OCI-LY1 (cell line): Measurements from ENCODE around the gene BHLHE23.

Source experiments
- H2AFZ ChIP-seq: fragments of 200-600 bp; sonication (generic), shearing (Covaris generic); 2 replicates; pipeline ENCODE4 v1.6.0; 2014; ENCODE audit warnings: antibody characterized with exemption, mild to moderate bottlenecking, low read length
- H3F3A ChIP-seq: fragments of 200-600 bp; sonication (generic), shearing (Covaris generic); 2 replicates; pipeline ENCODE4 v1.6.0; 2014; ENCODE audit warnings: mild to moderate bottlenecking, antibody characterized with exemption, low read length, moderate library complexity; ENCODE audit not compliant: insufficient read depth
- H3K27ac ChIP-seq: fragments of 200-600 bp; sonication (generic); 2 replicates; pipeline ENCODE4 v1.5.1; 2014; ENCODE audit warnings: low read length, mixed run types, mild to moderate bottlenecking, low read depth; ENCODE audit not compliant: poor library complexity, severe bottlenecking
- H3K27me3 ChIP-seq: fragments of 200-600 bp; sonication (generic); 2 replicates; pipeline ENCODE4 v1.6.0; 2014; ENCODE audit warnings: antibody characterized with exemption, mild to moderate bottlenecking, low read length, moderate library complexity; ENCODE audit not compliant: insufficient read depth
- H3K36me3 ChIP-seq: fragments of 200-600 bp; sonication (generic); 2 replicates; pipeline ENCODE4 v1.6.1; 2014; ENCODE audit warnings: mild to moderate bottlenecking, antibody characterized with exemption, low read length, moderate library complexity, mixed read lengths; ENCODE audit not compliant: insufficient read depth
- H3K4me1 ChIP-seq: fragments of 200-600 bp; sonication (generic); 2 replicates; pipeline ENCODE4 v1.5.1; 2014; ENCODE audit warnings: mild to moderate bottlenecking, low read length, moderate library complexity; ENCODE audit not compliant: insufficient read depth, severe bottlenecking
- H3K4me2 ChIP-seq: fragments of 200-600 bp; sonication (generic), shearing (Covaris generic); 2 replicates; pipeline ENCODE4 v1.6.1; 2014; ENCODE audit warnings: low read length
- H3K4me3 ChIP-seq: fragments of 200-600 bp; sonication (generic); 2 replicates; pipeline ENCODE4 v1.5.1; 2014; ENCODE audit warnings: low read length, low read depth, mild to moderate bottlenecking, mixed read lengths; ENCODE audit not compliant: poor library complexity, severe bottlenecking
- H3K79me2 ChIP-seq: fragments of 200-600 bp; shearing (Covaris generic); 2 replicates; pipeline ENCODE4 v1.6.1; 2016; ENCODE audit warnings: mixed run types, low read length, mixed read lengths; ENCODE audit not compliant: insufficient read depth
- H3K9ac ChIP-seq: fragments of 200-600 bp; sonication (generic), shearing (Covaris generic); 2 replicates; pipeline ENCODE4 v1.6.1; 2014; ENCODE audit warnings: mild to moderate bottlenecking, low read length, mixed read lengths
- H3K9me2 ChIP-seq: fragments of 200-600 bp; sonication (generic), shearing (Covaris generic); 2 replicates; pipeline ENCODE4 v1.6.1; 2014; ENCODE audit warnings: low read depth, mild to moderate bottlenecking, low read length, mixed read lengths
- H3K9me3 ChIP-seq: fragments of 200-600 bp; shearing (Covaris generic); 2 replicates; pipeline ENCODE4 v1.6.1; 2014; ENCODE audit warnings: low read length, mixed read lengths
- H4K20me1 ChIP-seq: fragments of 200-600 bp; sonication (generic), shearing (Covaris generic); 2 replicates; pipeline ENCODE4 v1.6.0; 2016; ENCODE audit warnings: mild to moderate bottlenecking, low read length; ENCODE audit not compliant: insufficient read depth
- EZH2 ChIP-seq: fragments of 200-600 bp; sonication (generic), shearing (Covaris generic); IDR thresholded peaks from 2 replicates; pipeline ENCODE4 v1.8.0; 2017; ENCODE audit warnings: borderline replicate concordance, mixed run types, mild to moderate bottlenecking, antibody characterized with exemption, low read length, moderate library complexity, mixed read lengths
- TF ChIP-seq, protein P1 (sequence below): fragments of 200-600 bp; sonication (generic), shearing (Covaris generic); IDR thresholded peaks from 2 replicates; pipeline ENCODE4 v1.5.1; 2017; ENCODE audit warnings: mild to moderate bottlenecking, antibody characterized with exemption, low read length, moderate library complexity, mixed read lengths

Gene BHLHE23

GRCh38 chr20:63033794-63034709 lies 27.3 kb upstream of the BHLHE23 start:
- no peak overlapping the region for H2AFZ ChIP-seq
- H4K20me1 ChIP-seq = no peaks in the 10 kb centered on the region
- H3F3A ChIP-seq = no peaks in the 10 kb centered on the region
- H3K4me3 ChIP-seq = no peak overlapping the region
- H3K9me3 ChIP-seq = no peaks in the 10 kb centered on the region
- no peak overlapping the region for H3K4me2 ChIP-seq
- peaks cover 9% of the 10 kb centered on the region for H3K4me1 ChIP-seq
- TF ChIP-seq, protein P1, sequence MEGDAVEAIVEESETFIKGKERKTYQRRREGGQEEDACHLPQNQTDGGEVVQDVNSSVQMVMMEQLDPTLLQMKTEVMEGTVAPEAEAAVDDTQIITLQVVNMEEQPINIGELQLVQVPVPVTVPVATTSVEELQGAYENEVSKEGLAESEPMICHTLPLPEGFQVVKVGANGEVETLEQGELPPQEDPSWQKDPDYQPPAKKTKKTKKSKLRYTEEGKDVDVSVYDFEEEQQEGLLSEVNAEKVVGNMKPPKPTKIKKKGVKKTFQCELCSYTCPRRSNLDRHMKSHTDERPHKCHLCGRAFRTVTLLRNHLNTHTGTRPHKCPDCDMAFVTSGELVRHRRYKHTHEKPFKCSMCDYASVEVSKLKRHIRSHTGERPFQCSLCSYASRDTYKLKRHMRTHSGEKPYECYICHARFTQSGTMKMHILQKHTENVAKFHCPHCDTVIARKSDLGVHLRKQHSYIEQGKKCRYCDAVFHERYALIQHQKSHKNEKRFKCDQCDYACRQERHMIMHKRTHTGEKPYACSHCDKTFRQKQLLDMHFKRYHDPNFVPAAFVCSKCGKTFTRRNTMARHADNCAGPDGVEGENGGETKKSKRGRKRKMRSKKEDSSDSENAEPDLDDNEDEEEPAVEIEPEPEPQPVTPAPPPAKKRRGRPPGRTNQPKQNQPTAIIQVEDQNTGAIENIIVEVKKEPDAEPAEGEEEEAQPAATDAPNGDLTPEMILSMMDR = no peak
- TF ChIP-seq EZH2 = no peak
- H3K9ac ChIP-seq = no peak overlapping the region
- no peaks in the 10 kb centered on the region for H3K9me2 ChIP-seq
- H3K36me3 ChIP-seq = no peaks in the 10 kb centered on the region
- no peak overlapping the region for H3K27ac ChIP-seq
- H3K27me3 ChIP-seq = no peaks in the 10 kb centered on the region; the same call in 1 of the 2 replicates
- H3K79me2 ChIP-seq = no peaks in the 10 kb centered on the region

GRCh38 chr20:63032861-63033793 lies 26.4 kb upstream of the BHLHE23 start:
- Histone ChIP-seq H2AFZ (no peak overlapping the region), H3K4me3 (no peak overlapping the region), H3K36me3 (no peaks in the 10 kb centered on the region), H3K4me1 (peaks cover 9% of the 10 kb centered on the region), H3K9ac (no peak overlapping the region), H3K9me2 (no peaks in the 10 kb centered on the region), H3K79me2 (no peaks in the 10 kb centered on the region), H3F3A (no peaks in the 10 kb centered on the region), H3K9me3 (no peaks in the 10 kb centered on the region), H3K27ac (no peak overlapping the region), H3K4me2 (peak overlapping the region; percentile 11; the same call in 1 of the 2 replicates), H3K27me3 (no peaks in the 10 kb centered on the region; the same call in 1 of the 2 replicates), H4K20me1 (no peaks in the 10 kb centered on the region)
- TF ChIP-seq, protein P1 = no peak
- no peak for TF ChIP-seq EZH2

DNA sequence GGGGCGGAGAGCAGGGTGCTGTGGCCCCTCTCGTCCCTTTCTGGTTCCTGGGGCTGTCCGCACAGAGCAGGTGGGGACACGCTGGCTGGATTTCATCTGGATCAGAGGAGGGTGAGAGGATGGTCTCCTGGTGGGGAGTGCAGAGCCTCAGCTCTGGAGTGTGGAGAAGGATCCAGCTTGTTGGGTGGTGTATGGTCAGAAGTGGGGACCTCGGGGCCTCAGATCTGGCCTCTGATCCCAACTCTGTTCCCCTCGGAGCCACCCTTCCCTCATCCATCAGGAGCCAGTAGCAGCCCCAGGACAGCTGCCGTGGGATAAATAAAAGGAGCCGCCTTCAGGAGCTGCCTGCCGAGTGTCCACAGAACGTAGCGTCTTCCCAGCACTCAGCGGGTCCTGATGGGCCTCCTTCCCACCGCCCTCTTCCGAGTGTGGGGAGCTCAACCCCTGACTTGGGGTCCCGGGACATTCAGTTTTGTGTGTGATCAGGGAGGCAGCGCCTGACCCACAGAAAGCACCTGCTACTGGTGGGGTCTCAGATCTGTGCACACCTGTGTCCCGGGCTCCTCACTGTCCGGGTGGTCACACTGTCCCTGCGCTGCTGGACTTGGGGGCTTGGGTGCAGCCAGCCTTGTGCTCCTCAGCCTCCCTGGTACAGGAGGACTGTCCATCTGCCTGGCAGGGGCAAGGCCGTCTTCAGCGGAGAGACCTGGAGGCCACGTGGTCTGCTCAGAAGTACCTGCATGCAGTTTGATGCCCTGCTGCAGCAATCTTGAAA lies 25.4 kb upstream of the BHLHE23 start:
- Histone ChIP-seq H3K27ac (no peak overlapping the region), H3K27me3 (no peaks in the 10 kb centered on the region; the same call in 1 of the 2 replicates), H3K79me2 (no peaks in the 10 kb centered on the region), H3K9me3 (no peaks in the 10 kb centered on the region), H3K9ac (no peak overlapping the region), H3K9me2 (no peaks in the 10 kb centered on the region), H3K4me3 (no peak overlapping the region), H3K36me3 (no peaks in the 10 kb centered on the region), H2AFZ (no peak overlapping the region), H3F3A (no peaks in the 10 kb centered on the region), H3K4me1 (peaks cover 9% of the 10 kb centered on the region), H4K20me1 (no peaks in the 10 kb centered on the region), H3K4me2 (no peak overlapping the region)
- no peak for TF ChIP-seq EZH2
- TF ChIP-seq, protein P1 = no peak
